ENCODE data around the gene ATP2A3.

GRCh38 chr17:3880983-3881382 is 83.3 kb downstream of the ATP2A3 start:
- TF ChIP-seq, protein P1, sequence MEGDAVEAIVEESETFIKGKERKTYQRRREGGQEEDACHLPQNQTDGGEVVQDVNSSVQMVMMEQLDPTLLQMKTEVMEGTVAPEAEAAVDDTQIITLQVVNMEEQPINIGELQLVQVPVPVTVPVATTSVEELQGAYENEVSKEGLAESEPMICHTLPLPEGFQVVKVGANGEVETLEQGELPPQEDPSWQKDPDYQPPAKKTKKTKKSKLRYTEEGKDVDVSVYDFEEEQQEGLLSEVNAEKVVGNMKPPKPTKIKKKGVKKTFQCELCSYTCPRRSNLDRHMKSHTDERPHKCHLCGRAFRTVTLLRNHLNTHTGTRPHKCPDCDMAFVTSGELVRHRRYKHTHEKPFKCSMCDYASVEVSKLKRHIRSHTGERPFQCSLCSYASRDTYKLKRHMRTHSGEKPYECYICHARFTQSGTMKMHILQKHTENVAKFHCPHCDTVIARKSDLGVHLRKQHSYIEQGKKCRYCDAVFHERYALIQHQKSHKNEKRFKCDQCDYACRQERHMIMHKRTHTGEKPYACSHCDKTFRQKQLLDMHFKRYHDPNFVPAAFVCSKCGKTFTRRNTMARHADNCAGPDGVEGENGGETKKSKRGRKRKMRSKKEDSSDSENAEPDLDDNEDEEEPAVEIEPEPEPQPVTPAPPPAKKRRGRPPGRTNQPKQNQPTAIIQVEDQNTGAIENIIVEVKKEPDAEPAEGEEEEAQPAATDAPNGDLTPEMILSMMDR (IDR thresholded peaks at IDR 0.05; ENCODE audit: insufficient read depth, low read depth, low read length), result no peak
- TF ChIP-seq EZH2 (IDR thresholded peaks at IDR 0.05; ENCODE audit: insufficient read depth, low read length), result no peak

All from astrocyte (in vitro differentiated cells and primary cell).